GM23338 (cell line): ENCODE measurements around the gene FCGBP. TPM values are rescaled to one million over a fixed set of nuclear protein-coding genes. Genes with fewer than 3 reads are reported as not detected.
A peak's percentile ranks its signal among the peaks of the same experiment; 100 is the strongest.
"Not testable (repeated sequence)": the region's sequence is repeated elsewhere in the genome, so short reads cannot be mapped to it uniquely, and the experiment has no call there.

Experiments used
- ATAC-seq: fragments of 200-7000 bp; cut with Tn5 transposase; 3 replicates; pipeline ENCODE4 v1.9.1; 2020
- DNase-seq: peaks from one replicate; pipeline ENCODE4 v3.0.0-alpha.2; 2015; ENCODE audit warnings: low spot score
- H2AFZ ChIP-seq: fragments of 200-600 bp; sonication (generic); 2 replicates; pipeline ENCODE4 v1.8.0; 2016; ENCODE audit warnings: antibody characterized with exemption, mild to moderate bottlenecking, moderate library complexity
- H3F3A ChIP-seq: fragments of 200-600 bp; sonication (generic); replicated peaks from 2 replicates; pipeline ENCODE4 v1.8.0; 2017; ENCODE audit warnings: antibody characterized with exemption, mixed run types, low read depth
- H3K27ac ChIP-seq: fragments of 200-600 bp; sonication (generic); 2 replicates; pipeline ENCODE4 v1.6.1; 2016; ENCODE audit warnings: low read depth
- H3K27me3 ChIP-seq: fragments of 200-600 bp; sonication (generic); 2 replicates; pipeline ENCODE4 v1.8.0; 2016; ENCODE audit warnings: mild to moderate bottlenecking, mixed run types, moderate library complexity; ENCODE audit not compliant: insufficient read depth
- H3K36me3 ChIP-seq: fragments of 200-600 bp; sonication (generic); 2 replicates; pipeline ENCODE4 v1.8.0; 2016; ENCODE audit warnings: mild to moderate bottlenecking; ENCODE audit not compliant: insufficient read depth
- H3K4me1 ChIP-seq: fragments of 200-600 bp; sonication (generic); 2 replicates; pipeline ENCODE4 v1.8.0; 2016; ENCODE audit warnings: mild to moderate bottlenecking, moderate library complexity; ENCODE audit not compliant: insufficient read depth
- H3K4me2 ChIP-seq: fragments of 200-600 bp; sonication (generic); 2 replicates; pipeline ENCODE4 v1.7.1; 2017; ENCODE audit warnings: mixed run types
- H3K4me3 ChIP-seq: fragments of 200-600 bp; sonication (generic); 2 replicates; pipeline ENCODE4 v1.6.1; 2016; ENCODE audit warnings: mixed run types
- H3K79me2 ChIP-seq: fragments of 200-600 bp; sonication (generic); replicated peaks from 2 replicates; pipeline ENCODE4 v1.8.0; 2017; ENCODE audit warnings: mild to moderate bottlenecking; ENCODE audit not compliant: insufficient read depth
- H3K9me2 ChIP-seq: fragments of 200-600 bp; sonication (generic); 2 replicates; pipeline ENCODE4 v1.8.0; 2017; ENCODE audit not compliant: insufficient read depth
- H4K20me1 ChIP-seq: fragments of 200-600 bp; sonication (generic); replicated peaks from 2 replicates; pipeline ENCODE4 v1.8.0; 2017; ENCODE audit warnings: mild to moderate bottlenecking; ENCODE audit not compliant: insufficient read depth
- H3K27ac Mint-ChIP-seq: 2 replicates; pipeline ENCODE4 v1.8.0; 2020; ENCODE audit warnings: inconsistent platforms, mild to moderate bottlenecking, moderate library complexity, mixed read lengths
- H3K27me3 Mint-ChIP-seq: 3 replicates; pipeline ENCODE4 v1.8.0; 2022; ENCODE audit warnings: low read depth, mild to moderate bottlenecking, moderate library complexity, mixed read lengths, inconsistent platforms; ENCODE audit not compliant: insufficient read depth, poor library complexity
- H3K36me3 Mint-ChIP-seq: 3 replicates; pipeline ENCODE4 v1.8.0; 2021; ENCODE audit warnings: low read depth, mild to moderate bottlenecking, inconsistent platforms, moderate library complexity, mixed read lengths
- H3K4me1 Mint-ChIP-seq: 3 replicates; pipeline ENCODE4 v1.8.0; 2020; ENCODE audit warnings: mild to moderate bottlenecking, inconsistent platforms, mixed read lengths
- H3K4me3 Mint-ChIP-seq: 3 replicates; pipeline ENCODE4 v1.8.0; 2021; ENCODE audit warnings: moderate library complexity, mild to moderate bottlenecking, inconsistent platforms, mixed read lengths
- H3K9me3 Mint-ChIP-seq: 3 replicates; pipeline ENCODE4 v1.8.0; 2020; ENCODE audit warnings: moderate library complexity, mild to moderate bottlenecking, inconsistent platforms, mixed read lengths
- CREB1 ChIP-seq: fragments of 250-450 bp; sonication (Bioruptor Pico); IDR thresholded peaks from 2 replicates; pipeline ENCODE4 v1.5.0; 2020; ENCODE audit warnings: low read depth, mild to moderate bottlenecking, moderate library complexity
- EZH2phosphoT487 ChIP-seq: fragments of 200-600 bp; sonication (generic); IDR thresholded peaks from one replicate; pipeline ENCODE4 v1.8.1; 2018; ENCODE audit warnings: antibody characterized with exemption; ENCODE audit not compliant: unreplicated experiment
- STAT1 ChIP-seq: IDR thresholded peaks from one replicate; pipeline ENCODE4 v1.6.1; 2016; ENCODE audit warnings: antibody characterized with exemption; ENCODE audit not compliant: unreplicated experiment
- polyA plus RNA-seq: library from polyadenylated mRNA; unstranded; fragments of >200 nt; fragmentation: Nextera tagmentation; extraction: Ambion mirVana; gene quantifications from 2 replicates; pipeline ENCODE4 v1.2.1, GENCODE V29; 2016
- total RNA-seq: library from RNA; depleted of rRNA; stranded (reverse); fragments of >200 nt; shearing (Covaris generic); gene quantifications from 2 replicates; pipeline ENCODE4 v1.2.3, GENCODE V29; 2014

Gene FCGBP
- total and polyA plus RNA-seq, 2 experiments from 2014 or later, result 0.44 to 3.6 TPM

- not testable (repeated sequence) for H3K36me3 Mint-ChIP-seq, H3K27me3 ChIP-seq, DNase-seq, H2AFZ ChIP-seq, H3K79me2 ChIP-seq, H3K36me3 ChIP-seq, H3K9me2 ChIP-seq, H3K4me3 Mint-ChIP-seq, H3K27me3 Mint-ChIP-seq, H4K20me1 ChIP-seq, ATAC-seq, H3K9me3 Mint-ChIP-seq, H3K4me3 ChIP-seq, H3F3A ChIP-seq
- H3K4me1 ChIP-seq, result peaks cover 25% of the 10 kb centered on the region
- H3K4me2 ChIP-seq, result peak overlapping the region; percentile 64
- peak overlapping the region; percentile 66; the same call in 1 of the 2 replicates for H3K27ac ChIP-seq
- H3K4me1 Mint-ChIP-seq, result peaks cover 27% of the 10 kb centered on the region
- H3K27ac Mint-ChIP-seq, result peak overlapping the region; percentile 21; the same call in 1 of the 2 replicates
Measured at GRCh38 chr19:39959407-39959806, 25.0 kb upstream of the FCGBP start.

GRCh38 chr19:39958942-39959341 is 24.5 kb upstream of the FCGBP start:
- H3K36me3 Mint-ChIP-seq, H3F3A ChIP-seq, H3K79me2 ChIP-seq, H3K36me3 ChIP-seq, DNase-seq, H3K9me2 ChIP-seq, H3K4me3 Mint-ChIP-seq, H2AFZ ChIP-seq, H4K20me1 ChIP-seq, H3K27me3 Mint-ChIP-seq, H3K27me3 ChIP-seq, H3K9me3 Mint-ChIP-seq: not testable (repeated sequence)
- peak overlapping the region; percentile 66; the same call in 1 of the 2 replicates for H3K27ac ChIP-seq
- H3K4me3 ChIP-seq, result 0 out of 2 replicates have a peak overlapping the region, but pooled peaks have one; percentile 3
- H3K4me2 ChIP-seq, result peak overlapping the region; percentile 64
- ATAC-seq, result peak; percentile 57
- H3K27ac Mint-ChIP-seq, result peak overlapping the region; percentile 21; the same call in 1 of the 2 replicates
- peaks cover 25% of the 10 kb centered on the region for H3K4me1 ChIP-seq
- peaks cover 27% of the 10 kb centered on the region for H3K4me1 Mint-ChIP-seq

GRCh38 chr19:39957886-39958285 is 23.5 kb upstream of the FCGBP start:
- H3K4me2 ChIP-seq, H3K4me3 Mint-ChIP-seq, H3K27me3 Mint-ChIP-seq, H2AFZ ChIP-seq, ATAC-seq, H3K9me3 Mint-ChIP-seq, H3K9me2 ChIP-seq, H3K27ac Mint-ChIP-seq, H3F3A ChIP-seq, DNase-seq, H3K27me3 ChIP-seq, H3K36me3 Mint-ChIP-seq, H3K4me3 ChIP-seq, H4K20me1 ChIP-seq, H3K36me3 ChIP-seq, H3K79me2 ChIP-seq: not testable (repeated sequence)
- peaks cover 27% of the 10 kb centered on the region for H3K4me1 Mint-ChIP-seq
- H3K4me1 ChIP-seq, result peaks cover 25% of the 10 kb centered on the region
- H3K27ac ChIP-seq, result 0 out of 2 replicates have a peak overlapping the region, but pooled peaks have one; percentile 39

- peaks cover 7% of the 10 kb centered on the region for H3K27me3 Mint-ChIP-seq
- DNase-seq (no peak), ATAC-seq (no peak)
- TF ChIP-seq STAT1 (no peak), CREB1 (no peak), EZH2phosphoT487 (no peak)
- peaks cover 8% of the 10 kb centered on the region; the same call in 2 of the 3 replicates for H3K4me1 Mint-ChIP-seq
- Histone ChIP-seq H3K79me2 (no peaks in the 10 kb centered on the region), H3K9me2 (no peaks in the 10 kb centered on the region), H3K36me3 (no peaks in the 10 kb centered on the region), H4K20me1 (no peaks in the 10 kb centered on the region), H3F3A (no peaks in the 10 kb centered on the region), H3K27ac (no peak overlapping the region), H3K4me3 (no peak overlapping the region), H3K27me3 (no peaks in the 10 kb centered on the region), H3K4me2 (no peak overlapping the region), H2AFZ (no peak overlapping the region), H3K4me1 (peaks cover 8% of the 10 kb centered on the region; the same call in 1 of the 2 replicates)
- H3K4me3 Mint-ChIP-seq, result no peak overlapping the region
- no peak overlapping the region for H3K27ac Mint-ChIP-seq
- no peaks in the 10 kb centered on the region for H3K36me3 Mint-ChIP-seq
- no peaks in the 10 kb centered on the region; the same call in 1 of the 3 replicates for H3K9me3 Mint-ChIP-seq
Measured at GRCh38 chr19:39953915-39954314, 19.5 kb upstream of the FCGBP start.
